Putamen (tissue), 1 donor: ENCODE data around the gene GPR35.

Experiments
- DNase-seq: peaks from one replicate; pipeline ENCODE4 v3.0.0-alpha.2; 2016; ENCODE audit warnings: low spot score

GPR35 gene

GRCh38 chr2:240589375-240589774, 35.9 kb upstream of the GPR35 start:
- DNase-seq: no peak

- no peak for DNase-seq
Measured at GRCh38 chr2:240589850-240590525, 35.3 kb upstream of the GPR35 start.

GRCh38 chr2:240590681-240591111, 34.6 kb upstream of the GPR35 start:
- DNase-seq: no peak

GRCh38 chr2:240591226-240591625, 34.1 kb upstream of the GPR35 start:
- no peak for DNase-seq

- no peak for DNase-seq
Measured at GRCh38 chr2:240591784-240592183, 33.5 kb upstream of the GPR35 start.

GRCh38 chr2:240593026-240593702, 32.1 kb upstream of the GPR35 start:
- no peak for DNase-seq

- no peak for DNase-seq
Measured at GRCh38 chr2:240593703-240594451, 31.4 kb upstream of the GPR35 start.

GRCh38 chr2:240594511-240595380, 30.5 kb upstream of the GPR35 start:
- no peak for DNase-seq

GRCh38 chr2:240595381-240596079, 29.8 kb upstream of the GPR35 start:
- DNase-seq: no peak

- no peak for DNase-seq
Measured at GRCh38 chr2:240596080-240596460, 29.2 kb upstream of the GPR35 start.

- peak; percentile 57 for DNase-seq
Measured at GRCh38 chr2:240596491-240596931, 28.8 kb upstream of the GPR35 start.

- no peak for DNase-seq
Measured at GRCh38 chr2:240597054-240597418, 28.2 kb upstream of the GPR35 start.

- no peak for DNase-seq
Measured at GRCh38 chr2:240597419-240598181, 27.7 kb upstream of the GPR35 start.

- no peak for DNase-seq
Measured at GRCh38 chr2:240598311-240598911, 26.9 kb upstream of the GPR35 start.

GRCh38 chr2:240599141-240599583, 26.1 kb upstream of the GPR35 start:
- no peak for DNase-seq

- DNase-seq: no peak
Measured at GRCh38 chr2:240600451-240600961, 24.8 kb upstream of the GPR35 start.

- no peak for DNase-seq
Measured at GRCh38 chr2:240601061-240601830, 24.0 kb upstream of the GPR35 start.

GRCh38 chr2:240601831-240602160, 23.5 kb upstream of the GPR35 start:
- no peak for DNase-seq
